ENCODE data around the gene NAT8L.

NAT8L gene

DNA sequence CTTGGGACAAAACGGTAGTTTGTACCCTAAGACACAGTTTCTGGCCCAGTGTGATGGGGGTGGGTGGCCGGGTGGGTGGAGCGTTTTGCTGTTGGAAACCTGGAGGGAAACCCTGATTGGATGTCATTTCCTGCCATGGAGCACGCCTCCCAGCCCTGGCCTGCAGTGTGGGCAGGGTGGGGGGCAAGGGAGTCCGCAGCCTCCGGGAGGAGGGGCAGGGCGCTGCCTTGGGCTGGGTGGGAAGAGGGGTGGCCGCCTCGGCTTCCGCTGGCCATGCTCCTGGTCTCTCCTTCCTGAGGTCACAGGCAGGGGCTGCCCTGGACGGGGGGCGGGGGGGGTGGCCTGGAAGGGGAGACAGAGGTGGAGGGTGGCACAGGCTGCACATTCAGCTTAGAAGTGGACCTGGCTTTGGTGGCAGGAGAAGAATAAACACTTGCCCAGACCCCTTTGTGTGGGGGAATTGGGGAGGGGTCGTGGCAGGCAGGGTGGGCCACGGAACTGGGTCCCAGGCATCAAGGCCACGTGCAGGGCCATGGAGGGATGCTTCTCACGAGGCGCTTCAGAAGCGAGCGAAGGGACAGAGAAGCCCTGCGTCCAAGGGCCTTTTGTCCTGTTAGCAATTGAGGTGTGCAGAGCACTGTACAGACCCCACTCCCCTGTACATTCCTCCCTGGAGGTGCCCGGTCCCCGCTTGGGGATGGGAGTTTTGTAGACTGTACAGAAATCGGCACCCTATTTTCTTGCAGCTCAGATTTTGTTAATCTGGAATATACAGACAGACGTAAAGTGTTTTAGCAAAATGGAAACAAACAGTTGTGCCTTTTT lies 6.2 kb downstream of the NAT8L start:
- DNase-seq: no peak

DNA sequence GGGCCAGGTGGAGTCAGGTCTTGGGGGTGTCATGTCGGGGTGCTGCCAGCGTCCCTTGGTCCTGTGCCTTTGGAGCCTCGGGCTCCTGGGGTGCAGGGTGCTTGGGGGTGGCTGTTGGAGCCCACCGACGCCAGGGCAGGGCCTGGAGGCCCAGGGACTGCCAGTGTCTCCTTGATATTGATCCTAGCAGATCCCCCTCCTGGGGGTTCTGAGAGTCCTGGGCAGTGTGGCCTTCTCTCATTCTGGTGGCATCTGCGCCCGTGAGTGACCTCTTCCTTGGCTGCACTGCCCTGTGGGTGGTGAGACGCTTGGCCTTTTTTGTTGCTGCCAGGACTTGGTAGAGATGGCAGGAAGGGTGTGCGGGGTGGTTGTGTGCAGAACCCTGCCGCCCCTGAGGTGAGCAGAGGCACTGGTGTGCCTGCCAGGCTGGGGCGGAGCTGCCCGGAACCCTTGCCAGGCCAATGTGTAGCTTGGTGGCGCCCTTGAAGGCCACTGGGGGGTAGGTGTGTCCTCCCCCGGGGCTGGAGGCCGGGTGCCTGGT lies 7.0 kb downstream of the NAT8L start:
- no peak for DNase-seq

DNA sequence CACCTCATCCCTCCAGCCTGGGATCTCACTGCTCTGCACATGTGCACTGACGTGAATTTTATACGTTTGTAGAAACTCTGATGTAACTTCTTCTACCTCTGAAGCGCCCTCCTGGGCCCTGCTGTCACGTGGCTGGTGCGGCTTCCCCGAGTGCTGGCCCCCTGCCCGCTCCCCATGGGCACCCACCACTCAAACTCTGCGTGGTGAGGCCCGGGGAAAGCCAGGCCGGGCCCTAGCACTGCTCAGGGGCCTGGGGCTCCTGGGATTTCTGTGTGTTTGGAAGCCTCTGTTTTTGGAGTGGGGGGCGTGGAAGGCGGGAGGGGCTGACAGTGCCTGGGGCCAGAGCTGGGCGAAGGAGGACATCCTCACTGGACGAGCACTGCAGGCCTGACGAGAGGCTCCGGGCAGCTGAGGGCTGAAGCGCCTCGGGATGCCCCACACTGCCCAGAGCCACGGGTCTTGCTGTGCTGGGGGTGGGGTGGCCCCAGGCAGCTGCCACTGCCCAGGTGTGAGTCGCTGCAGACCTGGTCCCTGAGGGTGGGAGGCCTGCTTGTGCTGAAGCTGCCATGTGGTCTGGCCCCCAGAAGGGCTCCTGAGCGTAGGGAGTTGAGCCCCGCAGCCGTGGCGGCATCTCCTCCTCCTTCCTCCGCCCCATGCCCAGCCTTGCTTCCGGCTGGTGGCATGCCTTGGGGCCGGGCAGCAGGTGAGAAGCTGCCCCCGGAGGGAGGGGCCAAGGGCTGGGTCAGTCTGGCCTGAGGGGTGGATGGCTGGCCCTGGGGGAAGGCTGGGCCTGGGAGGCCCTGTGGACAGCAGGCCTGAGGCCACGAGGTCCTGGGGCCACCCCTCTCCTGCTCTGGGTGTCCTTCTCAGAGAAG lies 7.7 kb downstream of the NAT8L start:
- no peak for DNase-seq

DNA sequence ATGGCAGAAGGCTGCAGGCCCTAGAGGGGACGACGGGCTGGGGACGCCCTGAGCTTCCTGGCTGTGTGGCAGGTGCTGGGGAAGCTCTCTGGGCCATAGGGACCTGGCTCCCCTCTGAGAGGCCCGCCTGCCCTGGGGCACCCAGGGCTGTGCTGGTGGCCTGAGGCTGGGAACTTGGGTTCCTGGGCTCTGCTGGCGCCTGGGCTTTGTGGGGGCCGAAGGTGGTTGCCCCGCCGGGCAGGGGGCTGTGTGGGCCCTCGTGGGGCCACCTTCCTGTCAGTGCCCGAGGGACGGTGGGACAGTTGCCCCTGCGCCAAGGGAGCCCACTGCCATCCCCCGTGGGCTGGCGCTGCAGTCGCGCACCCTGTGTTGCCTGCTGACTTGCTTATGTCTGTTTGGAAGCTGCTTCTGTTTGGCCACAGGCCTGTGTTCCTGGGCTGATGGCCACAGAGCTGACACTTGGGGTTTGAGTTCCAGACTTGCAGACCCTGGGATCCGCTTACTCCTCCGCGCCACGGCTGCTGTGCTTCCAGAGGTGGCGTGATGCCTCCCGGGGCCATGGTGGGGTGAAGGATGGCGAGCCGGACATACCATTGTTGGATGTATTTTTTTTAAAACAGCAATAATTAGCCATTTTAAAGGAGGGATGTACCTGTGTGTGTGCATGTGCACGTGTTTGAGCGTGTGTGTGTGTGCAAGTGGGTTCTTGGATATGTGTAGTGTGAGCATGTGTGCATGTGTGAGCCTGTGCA lies 8.5 kb downstream of the NAT8L start:
- DNase-seq: no peak

GRCh38 chr4:2068198-2068470 lies 9.0 kb downstream of the NAT8L start:
- no peak for DNase-seq

- DNase-seq: no peak
Observed at GRCh38 chr4:2068566-2068965, 9.4 kb downstream of the NAT8L start.

DNA sequence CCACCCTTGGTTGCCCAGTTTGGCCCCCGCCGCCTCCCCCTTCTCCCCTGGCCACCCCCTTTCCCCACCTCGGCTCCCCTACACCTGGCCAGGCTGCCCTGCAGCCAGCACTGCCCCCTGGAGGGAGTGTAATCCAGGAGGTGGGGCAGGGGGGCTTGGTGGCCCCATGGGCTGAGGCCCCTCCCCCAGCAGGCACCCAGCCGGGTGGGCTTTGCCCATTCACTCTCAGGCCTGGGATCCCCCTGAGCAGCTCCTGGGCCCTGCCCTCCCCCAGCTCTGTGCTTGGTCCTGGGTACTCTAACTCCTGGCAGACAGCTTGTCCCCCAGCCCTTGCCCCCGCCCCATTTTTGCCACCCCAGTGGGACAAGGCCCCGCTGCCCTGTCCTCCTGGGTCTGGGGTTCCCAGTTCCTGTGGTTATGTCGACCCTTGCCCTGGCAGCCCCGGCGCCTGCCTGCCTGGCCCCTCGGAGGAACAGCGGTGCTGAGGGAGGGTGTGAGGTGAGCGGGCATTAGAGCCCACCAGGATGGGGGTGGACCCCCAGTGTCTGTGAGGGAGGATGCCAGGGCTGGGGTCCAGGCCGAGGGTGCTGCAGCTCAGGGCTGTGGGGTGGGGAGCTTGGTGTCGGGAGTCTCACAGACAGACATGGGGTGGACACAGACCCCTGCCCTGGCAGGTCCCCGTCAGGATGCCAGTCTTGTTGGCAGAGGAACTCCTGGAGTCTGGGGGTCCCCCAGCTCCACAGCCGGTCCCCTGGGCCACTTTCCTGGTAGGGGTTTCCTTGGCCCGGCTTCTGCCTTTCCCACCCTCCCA lies 10.2 kb downstream of the NAT8L start:
- DNase-seq: no peak

GRCh38 chr4:2069986-2070385 lies 10.9 kb downstream of the NAT8L start:
- no peak for DNase-seq

- no peak for DNase-seq
Observed at GRCh38 chr4:2070421-2071251, 11.5 kb downstream of the NAT8L start.

GRCh38 chr4:2071252-2071911 lies 12.3 kb downstream of the NAT8L start:
- peak; percentile 92 for DNase-seq

- peak; percentile 94 for DNase-seq
Observed at GRCh38 chr4:2071912-2072867, 13.1 kb downstream of the NAT8L start.

DNA sequence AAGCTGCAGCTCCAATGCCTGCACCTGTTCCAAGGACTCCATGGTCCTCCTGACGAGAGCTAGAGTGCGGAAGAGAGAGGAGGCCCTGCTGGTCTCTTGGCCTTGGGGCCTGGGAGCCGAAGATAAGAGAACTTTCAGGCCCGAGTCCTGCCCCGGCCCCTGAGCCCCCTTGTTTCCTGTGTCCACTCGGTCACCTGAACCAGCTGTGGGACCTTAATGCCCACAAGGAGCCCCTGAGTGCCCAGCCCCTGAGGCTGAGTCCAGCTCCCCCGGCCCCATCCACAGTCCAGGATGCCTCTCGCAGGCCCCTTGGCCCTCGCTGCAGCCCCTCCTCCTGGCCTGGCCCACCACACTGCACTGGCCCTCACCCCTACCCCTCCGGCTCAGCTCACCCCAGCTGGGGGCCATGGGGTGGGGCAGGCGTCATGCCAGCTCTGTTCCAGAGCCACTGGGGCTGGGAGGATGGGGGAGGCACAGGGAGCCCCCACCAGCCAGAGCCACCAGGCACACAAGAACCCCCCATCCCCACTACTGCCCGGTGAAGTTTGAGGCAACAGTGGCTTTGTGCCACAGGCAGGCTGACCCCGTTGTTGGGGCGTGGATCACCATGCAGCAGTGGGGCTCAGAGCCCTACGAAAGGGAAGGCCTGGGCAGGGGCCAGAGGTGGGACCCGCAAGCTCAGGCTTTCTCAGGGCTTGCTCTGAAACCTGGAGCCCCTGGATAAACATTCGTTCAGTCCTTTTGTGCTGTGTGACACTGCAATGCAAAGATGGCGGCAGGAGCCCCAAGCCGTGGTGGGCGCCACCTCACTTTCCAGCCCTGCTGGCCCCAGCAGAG lies 14.1 kb downstream of the NAT8L start:
- DNase-seq: no peak

DNA sequence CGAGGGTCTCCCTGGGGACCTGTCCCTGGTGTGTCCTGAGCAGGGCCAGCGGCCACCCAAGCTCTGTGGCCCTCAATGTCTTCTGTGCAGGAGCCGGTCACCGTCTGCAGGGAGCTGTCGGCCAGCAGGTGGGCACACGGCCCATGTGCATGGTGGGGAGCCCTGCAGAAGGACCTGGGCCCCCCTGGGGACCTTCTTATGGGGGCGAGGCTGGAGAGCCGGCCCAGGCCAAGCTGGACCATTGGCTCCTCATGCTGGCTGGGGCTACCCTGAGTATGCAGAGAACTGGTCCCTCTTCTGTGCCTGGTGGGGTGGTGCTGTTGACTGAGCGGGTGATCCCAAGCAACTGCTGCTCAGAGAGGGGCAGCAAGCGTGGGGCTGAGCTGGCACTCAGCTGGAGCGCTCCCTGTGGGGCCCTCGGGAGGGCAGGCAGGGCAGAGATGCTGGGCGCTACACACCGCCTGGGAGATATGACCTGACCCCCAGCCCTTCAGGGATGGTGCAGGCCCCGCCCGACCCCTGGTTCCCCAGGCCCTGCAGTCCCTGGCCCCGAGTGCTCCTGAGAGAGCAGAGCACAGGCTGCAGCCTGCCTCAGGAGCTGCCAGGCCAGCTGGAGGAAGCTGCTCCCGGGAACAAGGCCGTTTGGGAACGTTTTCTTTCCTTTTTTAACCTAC lies 14.8 kb downstream of the NAT8L start:
- DNase-seq: no peak

GRCh38 chr4:2074588-2074987 lies 15.5 kb downstream of the NAT8L start:
- no peak for DNase-seq

DNA sequence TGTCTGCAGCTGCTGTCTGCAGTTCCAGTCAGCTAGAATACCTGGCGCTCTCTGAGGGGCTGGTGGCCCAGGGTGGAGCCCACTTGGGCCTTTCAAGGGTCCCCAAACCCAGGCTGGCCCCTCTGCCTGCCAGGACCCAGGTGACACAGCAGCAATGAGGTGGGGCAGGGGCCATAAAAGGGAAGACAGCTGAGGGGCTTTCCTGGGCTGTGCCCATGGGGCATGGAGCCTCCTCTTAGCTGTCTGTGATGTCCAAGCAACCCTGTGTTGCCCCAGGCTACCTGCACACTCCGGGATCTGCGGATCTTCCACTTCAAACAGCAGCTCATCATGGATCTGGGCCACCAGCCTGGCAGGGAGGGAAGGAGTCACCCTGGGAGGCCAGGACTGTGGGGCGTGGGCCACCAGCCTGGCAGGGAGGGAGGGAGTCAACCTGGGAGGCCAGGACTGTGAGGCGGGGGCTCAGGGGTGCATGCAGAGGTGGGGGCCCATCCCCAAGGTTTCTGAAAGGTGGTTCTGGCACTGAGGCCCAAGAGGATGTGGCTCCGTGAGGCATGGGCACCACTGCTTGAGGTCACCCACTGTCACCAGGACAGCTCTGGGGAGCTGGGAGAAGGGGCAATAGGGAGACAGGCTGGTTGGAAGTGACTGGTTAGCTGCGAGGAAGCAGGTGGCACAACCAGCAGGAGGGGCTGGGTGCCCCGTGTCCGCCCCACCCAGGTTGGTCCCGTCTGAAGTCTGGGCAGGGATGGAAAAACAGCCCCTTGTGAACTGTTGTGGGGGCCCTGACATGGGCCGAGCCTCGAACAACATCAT lies 16.3 kb downstream of the NAT8L start:
- DNase-seq: no peak

DNA sequence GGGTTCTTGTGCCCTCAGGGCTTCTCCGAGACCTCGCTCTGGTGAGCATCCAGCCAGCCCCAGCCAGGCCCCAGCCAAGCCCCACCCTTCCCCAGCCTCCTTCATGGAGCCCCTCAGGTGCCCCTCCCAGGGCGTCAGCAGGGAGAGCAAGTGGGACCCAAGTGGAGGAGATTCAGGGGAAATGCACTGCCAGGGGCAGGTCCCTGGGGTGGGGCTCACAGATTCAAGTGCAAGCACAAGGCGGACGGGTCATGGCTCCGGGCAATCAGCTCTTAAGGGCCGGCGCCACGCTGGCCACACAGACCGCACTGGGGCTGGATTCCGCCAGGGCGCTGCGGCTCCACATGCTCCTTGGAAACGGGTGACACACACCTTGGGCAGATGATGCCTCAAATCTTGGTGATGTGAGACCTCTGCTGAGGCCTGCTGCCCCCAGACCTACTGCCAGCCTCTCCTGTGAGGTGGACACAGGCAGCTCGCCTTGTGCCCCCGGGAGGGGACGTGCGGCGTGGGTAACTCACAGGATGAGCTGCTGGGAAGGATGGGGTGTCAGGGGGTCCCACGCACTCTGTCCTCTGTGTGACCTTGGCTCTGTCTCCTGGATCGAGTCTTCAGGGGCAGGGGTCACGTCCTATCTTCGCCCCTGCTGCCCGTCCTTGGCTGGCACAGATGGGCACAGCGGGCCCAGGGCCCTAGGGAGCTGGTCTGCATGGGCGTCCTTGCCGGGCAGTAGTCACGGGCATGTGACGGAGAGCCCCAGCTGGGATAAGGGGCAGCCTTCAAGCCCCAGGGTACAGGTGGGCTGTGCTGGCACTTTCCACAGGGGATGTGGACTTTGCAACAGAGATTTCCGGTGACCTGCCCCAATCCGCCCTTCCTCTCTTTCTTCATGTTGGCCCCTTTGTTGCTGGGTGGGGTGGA lies 17.1 kb downstream of the NAT8L start:
- no peak for DNase-seq

All from NCI-H146 (cell line).